ENCODE measurements around the gene BRIP1.
"Not testable (repeated sequence)": the region's sequence is repeated elsewhere in the genome, so short reads cannot be mapped to it uniquely, and the experiment has no call there.

The BRIP1 gene

DNA sequence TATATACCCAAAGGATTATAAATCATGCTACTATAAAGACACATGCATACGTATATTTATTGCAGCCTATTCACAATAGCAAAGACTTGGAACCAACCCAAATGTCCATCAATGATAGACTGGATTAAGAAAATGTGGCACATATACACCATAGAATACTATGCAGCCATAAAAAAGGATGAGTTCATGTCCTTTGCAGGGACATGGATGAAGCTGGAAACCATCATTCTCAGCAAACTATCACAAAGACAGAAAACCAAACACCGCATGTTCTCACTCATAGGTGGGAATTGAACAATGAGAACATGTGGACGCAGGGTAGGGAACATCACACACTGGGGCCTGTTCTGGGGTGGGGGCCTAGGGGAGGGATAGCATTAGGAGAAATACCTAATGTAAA is 89.2 kb downstream of the BRIP1 start:
- H3K9me3 Mint-ChIP-seq: peaks cover 15 to 23% of the 10 kb centered on the region in 2 donors
- H3K4me3 Mint-ChIP-seq, DNase-seq, H3K4me1 Mint-ChIP-seq, H3K27ac Mint-ChIP-seq, ATAC-seq, H3K27me3 Mint-ChIP-seq: not testable (repeated sequence)

- Mint-ChIP-seq H3K27me3 (no peaks in the 10 kb centered on the region), H3K4me3 (no peak overlapping the region), H3K4me1 (no peaks in the 10 kb centered on the region), H3K27ac (no peak overlapping the region), H3K9me3 (peaks cover 15 to 23% of the 10 kb centered on the region in 2 donors)
- no peak for DNase-seq
- no peak for ATAC-seq
Measured at GRCh38 chr17:61770752-61771533, 92.4 kb downstream of the BRIP1 start.

- H3K27me3 Mint-ChIP-seq: no peaks in the 10 kb centered on the region
- peaks cover 15 to 23% of the 10 kb centered on the region in 2 donors for H3K9me3 Mint-ChIP-seq
- DNase-seq (no peak), ATAC-seq (no peak)
- H3K27ac Mint-ChIP-seq: no peak overlapping the region
- no peaks in the 10 kb centered on the region for H3K4me1 Mint-ChIP-seq
- H3K4me3 Mint-ChIP-seq: no peak overlapping the region
Measured at GRCh38 chr17:61770043-61770442, 93.3 kb downstream of the BRIP1 start.

DNA sequence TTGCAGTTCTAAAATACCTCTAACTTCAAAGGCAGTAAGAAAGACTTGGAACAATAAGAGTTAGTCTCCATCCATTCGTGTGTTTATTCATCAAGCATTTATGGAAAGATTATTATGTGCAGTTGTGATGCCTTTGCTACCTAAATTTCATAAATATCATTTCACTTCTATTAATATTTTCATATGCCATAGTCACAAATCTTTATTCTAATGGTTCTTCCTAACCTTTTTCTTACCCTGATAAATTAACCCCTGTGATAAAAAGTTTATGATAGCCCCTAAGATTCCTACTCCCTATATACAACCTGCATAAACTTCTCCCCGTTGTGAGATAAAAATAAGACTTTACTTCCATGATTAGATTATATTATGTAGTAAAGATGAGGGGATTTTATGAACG is 94.9 kb downstream of the BRIP1 start:
- ATAC-seq (no peak), DNase-seq (no peak)
- Mint-ChIP-seq H3K4me1 (no peaks in the 10 kb centered on the region), H3K27me3 (no peaks in the 10 kb centered on the region), H3K27ac (no peak overlapping the region), H3K4me3 (no peak overlapping the region), H3K9me3 (peaks cover 15 to 23% of the 10 kb centered on the region in 2 donors)

- Mint-ChIP-seq H3K27ac (no peak overlapping the region), H3K4me1 (no peaks in the 10 kb centered on the region), H3K4me3 (no peak overlapping the region), H3K9me3 (peaks cover 12 to 16% of the 10 kb centered on the region in 2 donors), H3K27me3 (no peaks in the 10 kb centered on the region)
- no peak for ATAC-seq
- no peak for DNase-seq
Measured at GRCh38 chr17:61766520-61766919, 96.8 kb downstream of the BRIP1 start.

GRCh38 chr17:61764846-61765245 is 98.5 kb downstream of the BRIP1 start:
- Mint-ChIP-seq H3K4me1 (no peaks in the 10 kb centered on the region), H3K9me3 (peaks cover 2 to 6% of the 10 kb centered on the region in 2 donors)
- ATAC-seq: no peak

DNA sequence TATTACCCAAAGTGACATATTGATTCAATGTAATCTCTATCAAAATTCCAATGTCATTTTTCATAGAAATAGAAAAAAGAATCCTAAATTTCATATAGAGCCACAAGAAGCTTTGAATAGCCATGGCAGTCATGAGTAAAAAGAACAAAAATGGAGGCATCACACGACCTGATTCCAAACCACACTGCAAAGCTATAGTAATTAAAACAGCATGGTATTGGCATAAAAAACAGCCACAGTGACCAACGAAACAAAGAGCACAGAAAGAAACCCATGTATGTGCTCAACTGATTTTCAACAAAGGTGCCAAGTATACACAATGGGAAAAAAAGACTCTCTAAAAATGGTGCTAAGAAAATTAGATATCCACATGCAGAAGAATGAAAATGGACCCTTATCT is 101.5 kb downstream of the BRIP1 start:
- Mint-ChIP-seq H3K4me3 (no peak overlapping the region), H3K27me3 (no peaks in the 10 kb centered on the region)

More at GRCh38 chr17:61764846-61765245, 98.5 kb downstream of the BRIP1 start:
- Mint-ChIP-seq H3K27me3 (no peaks in the 10 kb centered on the region), H3K27ac (no peak overlapping the region), H3K4me3 (no peak overlapping the region)
- DNase-seq: no peak

DNA sequence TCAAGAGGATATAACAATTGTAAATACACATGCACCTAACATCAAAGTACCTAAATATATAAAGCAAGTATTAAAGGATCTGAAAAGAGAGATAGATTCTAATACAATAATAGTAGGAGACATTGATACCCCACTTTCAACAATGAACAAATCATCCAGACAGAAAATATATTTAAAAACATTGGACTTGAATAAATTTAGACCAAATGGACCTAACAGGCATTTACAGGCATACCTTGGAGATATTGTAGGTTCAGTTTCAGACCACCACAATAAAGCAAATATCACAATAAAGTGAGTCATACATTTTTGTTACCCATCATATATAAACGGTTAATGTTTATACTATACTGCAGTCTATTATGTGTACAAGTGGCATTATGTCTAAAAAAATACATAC is 104.0 kb downstream of the BRIP1 start:
- Mint-ChIP-seq H3K9me3 (peaks cover 0 to 5% of the 10 kb centered on the region in 2 donors), H3K4me1 (peaks cover 7% of the 10 kb centered on the region), H3K27ac (no peak overlapping the region), H3K27me3 (no peaks in the 10 kb centered on the region), H3K4me3 (no peak overlapping the region)
- ATAC-seq (no peak), DNase-seq (no peak)

More for the DNA sequence above, 101.5 kb downstream of the BRIP1 start:
- ATAC-seq: no peak
- H3K27ac Mint-ChIP-seq: no peak overlapping the region
- H3K4me1 Mint-ChIP-seq: peaks cover 7% of the 10 kb centered on the region
- H3K9me3 Mint-ChIP-seq: peaks cover 0 to 5% of the 10 kb centered on the region in 2 donors
- no peak for DNase-seq

DNA sequence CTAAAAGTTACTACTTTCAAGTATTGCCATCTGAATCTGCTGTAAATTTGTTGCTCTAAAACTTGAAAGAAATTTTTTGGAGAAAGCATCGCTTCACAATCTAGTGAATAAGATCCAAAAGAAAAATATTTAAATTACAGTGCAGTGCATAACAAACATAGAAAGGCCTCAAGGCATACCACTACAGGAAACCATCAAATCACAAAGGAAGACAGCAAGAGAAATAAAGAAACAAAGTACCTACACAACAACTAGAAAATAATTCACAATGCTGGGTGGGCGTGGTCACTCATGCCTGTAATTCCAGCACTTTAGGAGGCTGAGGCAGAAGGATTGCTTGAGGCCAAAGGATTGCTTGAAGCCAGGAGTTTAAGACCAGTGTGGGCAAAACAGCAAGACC is 104.9 kb downstream of the BRIP1 start:
- Mint-ChIP-seq H3K4me3 (no peak overlapping the region), H3K9me3 (peaks cover 0 to 5% of the 10 kb centered on the region in 2 donors), H3K27ac (no peak overlapping the region), H3K4me1 (peaks cover 7% of the 10 kb centered on the region), H3K27me3 (no peaks in the 10 kb centered on the region)
- DNase-seq (no peak), ATAC-seq (no peak)

GRCh38 chr17:61757168-61757567 is 106.2 kb downstream of the BRIP1 start:
- Mint-ChIP-seq H3K9me3 (peaks cover 0 to 5% of the 10 kb centered on the region in 2 donors), H3K4me1 (peaks cover 7% of the 10 kb centered on the region), H3K4me3 (no peak overlapping the region), H3K27me3 (no peaks in the 10 kb centered on the region), H3K27ac (no peak overlapping the region)
- ATAC-seq (no peak), DNase-seq (no peak)

GRCh38 chr17:61756561-61756960 is 106.8 kb downstream of the BRIP1 start:
- H3K27ac Mint-ChIP-seq: no peak overlapping the region
- ATAC-seq (no peak), DNase-seq (no peak)
- peaks cover 7% of the 10 kb centered on the region for H3K4me1 Mint-ChIP-seq
- no peaks in the 10 kb centered on the region for H3K27me3 Mint-ChIP-seq
- peaks cover 0 to 4% of the 10 kb centered on the region in 2 donors for H3K9me3 Mint-ChIP-seq
- no peak overlapping the region for H3K4me3 Mint-ChIP-seq

DNA sequence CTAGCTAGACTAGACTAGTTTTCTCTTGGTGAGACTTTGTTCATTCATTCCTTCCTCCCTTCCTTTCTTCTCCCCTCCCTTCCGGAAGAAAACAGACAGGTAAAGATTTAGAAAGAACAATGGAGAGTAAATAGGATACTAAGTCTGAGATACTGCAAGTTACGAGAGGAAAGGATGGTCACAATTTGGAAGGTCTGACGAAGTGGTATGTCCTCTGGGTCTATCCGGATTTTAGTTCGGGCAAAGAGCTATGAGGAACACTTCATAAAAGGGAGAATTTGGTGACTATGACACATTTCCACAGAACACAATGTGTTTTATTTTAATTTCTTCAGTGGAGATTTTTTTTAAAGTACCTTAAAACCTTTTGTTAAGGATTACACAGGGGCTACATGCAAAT is 107.7 kb downstream of the BRIP1 start:
- ATAC-seq (no peak), DNase-seq (no peak)
- no peak overlapping the region for H3K27ac Mint-ChIP-seq
- no peaks in the 10 kb centered on the region for H3K27me3 Mint-ChIP-seq
- no peaks in the 10 kb centered on the region for H3K9me3 Mint-ChIP-seq
- H3K4me1 Mint-ChIP-seq: peaks cover 10% of the 10 kb centered on the region
- H3K4me3 Mint-ChIP-seq: no peak overlapping the region

DNA sequence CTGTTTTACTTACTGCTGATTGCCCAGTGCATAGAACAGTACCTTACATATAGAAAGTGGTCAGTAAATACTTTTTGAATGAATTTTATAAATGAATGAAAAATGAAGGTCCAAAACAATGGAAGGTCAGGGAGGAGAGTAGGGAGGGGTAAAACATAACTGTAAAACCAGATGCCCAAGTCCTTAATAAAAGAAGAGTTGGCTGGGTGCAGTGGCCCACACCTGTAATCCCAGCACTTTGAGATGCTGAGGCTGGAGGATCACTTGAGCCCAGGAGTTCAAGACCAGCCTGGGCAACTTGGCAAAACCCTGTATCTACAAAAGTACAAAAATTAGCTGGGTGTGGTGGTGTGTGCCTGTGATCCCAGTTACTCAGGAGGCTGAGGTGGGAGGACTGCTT is 108.2 kb downstream of the BRIP1 start:
- DNase-seq (no peak), ATAC-seq (no peak)
- Mint-ChIP-seq H3K4me3 (no peak overlapping the region), H3K27me3 (no peaks in the 10 kb centered on the region), H3K27ac (no peak overlapping the region), H3K4me1 (peaks cover 13% of the 10 kb centered on the region), H3K9me3 (no peaks in the 10 kb centered on the region)

- H3K27ac Mint-ChIP-seq: no peak overlapping the region
- no peak for ATAC-seq
- no peak for DNase-seq
- peaks cover 13% of the 10 kb centered on the region for H3K4me1 Mint-ChIP-seq
- H3K9me3 Mint-ChIP-seq: no peaks in the 10 kb centered on the region
- no peaks in the 10 kb centered on the region for H3K27me3 Mint-ChIP-seq
- H3K4me3 Mint-ChIP-seq: no peak overlapping the region
Measured at GRCh38 chr17:61754124-61754523, 109.2 kb downstream of the BRIP1 start.

GRCh38 chr17:61753696-61754095 is 109.6 kb downstream of the BRIP1 start:
- Mint-ChIP-seq H3K27ac (no peak overlapping the region), H3K27me3 (no peaks in the 10 kb centered on the region), H3K4me3 (no peak overlapping the region), H3K4me1 (peaks cover 13% of the 10 kb centered on the region), H3K9me3 (peaks cover 0 to under 1% of the 10 kb centered on the region in 2 donors)
- no peak for DNase-seq
- no peak for ATAC-seq

DNA sequence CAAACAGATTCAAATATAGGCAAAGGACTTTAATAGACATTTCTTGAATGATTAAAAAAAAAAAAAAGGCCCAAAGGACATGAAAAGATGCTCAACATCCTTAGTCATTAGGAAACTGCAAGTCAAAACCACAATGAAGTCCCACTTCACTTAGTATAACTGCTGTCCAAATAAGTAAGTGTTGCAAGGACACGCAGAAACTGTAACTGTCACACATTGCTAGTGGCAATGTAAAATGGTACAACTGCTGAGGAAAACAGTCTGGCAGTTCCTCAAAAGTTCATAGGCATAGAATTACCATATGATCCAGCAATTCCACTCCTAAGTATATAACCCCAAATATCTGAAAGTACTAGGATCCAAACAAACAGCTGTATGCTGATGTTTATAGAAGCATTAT is 112.7 kb downstream of the BRIP1 start:
- H3K27me3 Mint-ChIP-seq: no peaks in the 10 kb centered on the region
- no peak overlapping the region for H3K4me3 Mint-ChIP-seq
- peaks cover 5% of the 10 kb centered on the region for H3K4me1 Mint-ChIP-seq
- DNase-seq: no peak
- peaks cover 11 to 19% of the 10 kb centered on the region in 2 donors for H3K9me3 Mint-ChIP-seq
- no peak overlapping the region for H3K27ac Mint-ChIP-seq
- peak; percentile 69 for ATAC-seq
